Stimulated activated CD8-positive, alpha-beta memory T cell treated with anti-CD3 and anti-CD28 coated beads, Interleukin-12 subunit alpha, Interleukin-12 subunit beta, amount 100 ng/mL, for 1 hour (primary cell): ENCODE results near the gene FUOM.

ENCODE experiments used
- DNase-seq: peaks from one replicate; pipeline ENCODE4 v3.0.0-alpha.2; 2020; ENCODE audit warnings: low read depth

FUOM gene, protein sequence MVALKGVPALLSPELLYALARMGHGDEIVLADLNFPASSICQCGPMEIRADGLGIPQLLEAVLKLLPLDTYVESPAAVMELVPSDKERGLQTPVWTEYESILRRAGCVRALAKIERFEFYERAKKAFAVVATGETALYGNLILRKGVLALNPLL

DNA sequence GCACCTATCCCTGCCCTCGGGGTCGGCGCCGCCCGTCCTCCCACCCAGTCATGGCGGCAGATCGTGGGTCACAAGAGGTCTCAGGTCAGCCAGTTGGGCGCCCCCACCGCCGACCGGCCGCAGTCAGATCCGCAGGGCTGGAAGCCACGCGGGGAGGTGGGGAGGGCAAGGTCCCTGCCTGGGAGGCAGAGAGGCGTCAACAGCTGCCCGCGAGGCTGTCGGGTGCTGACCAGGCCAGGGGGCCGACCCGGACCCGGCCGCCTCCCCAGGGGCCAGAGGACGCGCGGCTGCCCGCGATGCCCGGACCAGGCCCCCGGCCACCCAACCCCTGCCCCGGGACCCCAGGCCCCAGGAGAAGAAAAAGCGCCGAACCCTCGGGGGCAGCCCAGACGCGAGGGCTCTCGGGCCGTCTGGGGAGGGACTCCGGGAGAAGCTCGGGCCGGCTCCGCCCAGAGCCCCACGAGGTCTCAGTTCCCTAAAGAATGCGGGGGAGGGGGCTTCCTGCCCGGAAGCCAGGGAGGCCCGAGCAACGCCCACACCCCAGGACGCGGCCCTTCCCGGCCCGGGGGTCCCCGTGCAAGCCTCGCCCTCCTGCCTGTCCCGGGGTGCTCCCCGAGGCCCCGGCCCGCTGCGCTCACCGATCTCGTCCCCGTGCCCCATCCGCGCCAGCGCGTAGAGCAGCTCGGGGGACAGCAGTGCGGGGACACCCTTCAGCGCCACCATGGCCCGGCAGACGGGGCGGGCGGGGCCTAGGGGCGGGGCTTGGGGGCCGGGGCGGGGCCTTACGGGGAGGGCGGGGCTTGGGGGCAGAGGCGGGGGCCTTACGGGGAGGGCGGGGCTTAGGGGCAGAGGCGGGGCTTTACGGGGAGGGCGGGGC lies at the start of gene FUOM:
TSS of gene FUOM (minus strand) at position 735 of the 877 bp plus-strand sequence. CDS start at position 723, 12 bp downstream.
- DNase-seq: peak; percentile 36

- no peak for DNase-seq
These were observed 48.2 kb upstream of the FUOM start for GRCh38 chr10:133405844-133406527.

GRCh38 chr10:133405272-133405671 lies 47.5 kb upstream of the FUOM start:
- DNase-seq: no peak

- no peak for DNase-seq
These were observed 46.0 kb upstream of the FUOM start for GRCh38 chr10:133403784-133404183.

- DNase-seq: no peak
These were observed 45.5 kb upstream of the FUOM start for GRCh38 chr10:133403359-133403758.

DNA sequence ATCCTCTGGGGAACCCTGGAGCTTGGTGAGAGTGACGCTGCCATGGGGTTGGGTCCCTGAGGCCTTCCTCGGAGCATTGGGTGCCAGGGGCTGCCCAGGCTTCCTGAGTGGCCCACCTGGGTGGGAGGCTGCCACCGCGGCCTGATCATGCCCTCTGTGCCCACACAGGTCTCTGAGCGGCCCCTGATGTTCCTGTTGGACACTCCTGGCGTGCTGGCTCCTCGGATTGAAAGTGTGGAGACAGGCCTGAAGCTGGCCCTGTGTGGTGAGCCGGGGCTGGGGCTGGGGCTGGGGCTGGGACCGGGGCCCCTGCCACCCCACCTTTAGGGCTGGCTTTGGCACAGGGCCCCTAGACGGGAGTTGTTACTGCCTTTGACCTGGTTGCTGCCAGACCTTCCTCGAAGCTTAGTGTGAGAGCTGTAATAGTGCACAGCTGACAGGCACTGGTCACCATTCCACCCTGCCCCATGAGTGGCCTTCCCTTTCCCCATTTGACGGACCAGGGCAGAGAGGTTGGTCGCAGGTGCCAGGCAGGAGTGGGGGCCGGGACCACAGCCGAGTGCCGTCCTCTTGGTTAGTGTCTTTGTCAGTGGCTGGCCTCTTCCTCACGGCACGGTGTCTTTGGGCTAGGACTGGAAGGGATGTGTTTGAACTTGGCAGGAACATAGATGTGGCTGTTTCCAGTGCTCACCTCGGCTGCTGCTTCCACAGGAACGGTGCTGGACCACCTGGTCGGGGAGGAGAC lies 44.3 kb upstream of the FUOM start:
- DNase-seq: no peak

DNA sequence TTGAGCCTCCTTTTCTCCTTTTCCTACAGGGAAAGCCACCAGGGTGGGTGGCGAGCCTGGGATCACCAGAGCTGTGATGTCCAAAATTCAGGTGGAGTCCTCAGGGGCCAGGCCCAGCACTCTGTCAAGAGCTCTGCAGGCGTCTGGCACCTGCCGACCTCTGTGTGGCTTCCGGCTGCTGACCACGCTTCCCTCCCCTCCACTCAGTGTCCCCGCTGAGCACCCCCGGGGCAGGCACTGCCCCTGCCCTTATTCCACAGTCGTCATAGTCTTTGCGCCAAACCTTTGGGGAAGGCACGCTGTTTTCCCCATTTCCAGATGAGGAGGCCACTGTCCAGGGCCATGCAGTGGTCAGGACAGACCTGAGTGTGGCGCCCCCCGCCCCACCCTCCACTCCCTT lies 43.7 kb upstream of the FUOM start:
- no peak for DNase-seq

- no peak for DNase-seq
These were observed 43.0 kb upstream of the FUOM start for GRCh38 chr10:133400624-133401424.

GRCh38 chr10:133399123-133399601 lies 41.3 kb upstream of the FUOM start:
- DNase-seq: no peak

- DNase-seq: no peak
These were observed 40.1 kb upstream of the FUOM start for GRCh38 chr10:133397938-133398337.

DNA sequence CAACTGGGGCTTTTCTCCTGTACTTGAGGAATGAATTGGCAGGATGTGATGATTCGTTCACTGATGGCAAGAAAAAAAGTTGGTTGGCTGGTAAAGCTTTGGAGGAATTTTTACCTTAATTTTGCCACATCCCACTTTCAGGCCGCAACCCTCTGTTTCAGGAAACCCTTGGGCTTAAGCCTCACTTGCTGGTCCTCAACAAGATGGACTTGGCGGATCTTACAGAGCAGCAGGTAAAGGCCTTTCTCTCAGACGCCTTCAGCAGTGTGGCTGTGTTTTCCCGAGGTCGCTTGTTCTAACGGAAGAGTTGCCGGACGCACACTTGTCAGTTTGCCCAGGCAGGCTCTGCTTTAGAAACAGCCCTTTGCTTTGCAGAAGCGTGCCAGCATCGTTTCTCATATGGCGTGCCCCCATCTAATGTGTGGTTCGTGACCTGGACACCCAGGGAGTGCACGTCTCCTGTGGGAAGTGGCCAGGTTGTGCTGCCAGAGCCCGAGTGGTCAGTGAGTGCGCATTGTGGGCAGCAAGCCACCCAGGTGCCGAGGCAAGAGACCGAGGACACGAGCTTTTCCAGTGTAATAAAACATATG lies 38.3 kb upstream of the FUOM start:
- no peak for DNase-seq

GRCh38 chr10:133394801-133395221 lies 37.0 kb upstream of the FUOM start:
- DNase-seq: no peak

DNA sequence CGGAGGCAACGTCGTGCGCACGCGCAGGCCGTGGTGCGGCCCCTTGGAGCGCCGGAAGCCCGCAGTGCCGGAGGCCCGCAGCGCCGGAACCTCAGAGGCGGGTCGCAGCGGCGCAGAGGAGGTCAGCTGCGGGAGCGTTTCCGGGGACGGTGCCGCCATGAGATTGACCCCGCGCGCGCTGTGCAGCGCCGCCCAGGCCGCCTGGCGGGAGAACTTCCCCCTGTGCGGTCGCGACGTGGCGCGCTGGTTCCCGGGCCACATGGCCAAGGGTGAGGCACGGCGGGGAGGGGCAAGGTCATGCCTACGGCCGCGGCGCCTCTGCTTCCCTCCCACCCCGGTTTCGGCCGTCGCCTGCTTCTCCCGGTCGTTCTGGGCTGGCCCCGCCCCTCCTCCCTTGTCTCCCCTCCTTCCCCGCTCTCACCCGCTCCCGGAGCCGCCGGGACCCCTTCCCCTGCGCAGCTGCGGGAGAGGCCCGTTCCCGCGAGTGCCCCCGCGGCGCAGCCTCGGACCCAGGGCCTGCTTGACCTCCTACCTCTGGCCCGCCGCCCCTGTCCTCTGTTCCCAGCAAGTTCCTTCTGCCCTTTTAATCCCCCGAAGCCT lies 36.3 kb upstream of the FUOM start, which contains the start of gene MTG1:
TSS of gene MTG1 (plus strand) at position 94 of the 600 bp plus-strand sequence. CDS start at position 158, 64 bp downstream.
- DNase-seq: peak; percentile 92

- no peak for DNase-seq
These were observed 35.7 kb upstream of the FUOM start for GRCh38 chr10:133393401-133394063.

GRCh38 chr10:133391761-133392518 lies 34.1 kb upstream of the FUOM start:
- no peak for DNase-seq

- DNase-seq: no peak
These were observed 33.4 kb upstream of the FUOM start for GRCh38 chr10:133391249-133391635.

GRCh38 chr10:133390597-133391248 lies 32.9 kb upstream of the FUOM start:
- no peak for DNase-seq
